ENCODE measurements around the gene PPTC7. TPM values are rescaled to one million over a fixed set of nuclear protein-coding genes. Genes with fewer than 3 reads are reported as not detected.
"Not testable (repeated sequence)": the region's sequence is repeated elsewhere in the genome, so short reads cannot be mapped to it uniquely, and the experiment has no call there.

PPTC7 gene
- total and polyA plus RNA-seq, 2 experiments from 2014 or later = 8.1 to 11.8 TPM

DNA sequence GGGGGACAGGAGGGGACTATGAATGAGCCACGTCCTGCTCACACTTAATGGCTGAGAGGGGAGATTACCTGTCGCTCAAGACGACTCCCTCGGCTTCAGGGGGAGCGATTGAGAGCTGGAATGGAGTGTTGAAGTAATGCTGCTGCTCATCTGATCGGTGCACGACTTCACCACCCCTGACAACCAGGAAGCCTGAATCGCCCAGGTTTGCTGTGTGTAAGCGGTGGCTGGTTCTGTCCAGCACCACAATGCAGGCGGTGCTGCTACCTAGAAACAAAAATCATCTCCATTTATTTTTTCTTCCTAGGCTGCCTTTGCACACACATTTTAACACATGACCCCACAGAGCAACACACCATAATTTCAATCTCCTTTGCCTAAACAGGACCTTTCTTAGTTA, 37.3 kb downstream of the PPTC7 start:
- H3K4me2 ChIP-seq = no peak overlapping the region
- no peaks in the 10 kb centered on the region for H3K9me3 ChIP-seq (ENCODE audit: low read depth)
- peaks cover 5% of the 10 kb centered on the region for H4K20me1 ChIP-seq (ENCODE audit: insufficient read depth, poor library complexity, severe bottlenecking)
- 93% methylated on average over 10 of the region's 10 CpGs for WGBS (ENCODE audit: low lambda C conversion rate, missing lambda C conversion rate)
- no peak overlapping the region for H3K27ac ChIP-seq
- no peak overlapping the region for H3K4me3 ChIP-seq
- H3K27me3 ChIP-seq = no peaks in the 10 kb centered on the region
- no peak overlapping the region for H2AFZ ChIP-seq
- no peaks in the 10 kb centered on the region for H3K9me2 ChIP-seq (replicated peaks; ENCODE audit: insufficient read depth)
- no peak for TF ChIP-seq EZH2phosphoT487 (IDR thresholded peaks at IDR 0.05; ENCODE audit: low read depth, severe bottlenecking, unreplicated experiment)
- TF ChIP-seq EZH2 (IDR thresholded peaks at IDR 0.05; ENCODE audit: borderline replicate concordance) = no peak
- TF ChIP-seq, protein P1, sequence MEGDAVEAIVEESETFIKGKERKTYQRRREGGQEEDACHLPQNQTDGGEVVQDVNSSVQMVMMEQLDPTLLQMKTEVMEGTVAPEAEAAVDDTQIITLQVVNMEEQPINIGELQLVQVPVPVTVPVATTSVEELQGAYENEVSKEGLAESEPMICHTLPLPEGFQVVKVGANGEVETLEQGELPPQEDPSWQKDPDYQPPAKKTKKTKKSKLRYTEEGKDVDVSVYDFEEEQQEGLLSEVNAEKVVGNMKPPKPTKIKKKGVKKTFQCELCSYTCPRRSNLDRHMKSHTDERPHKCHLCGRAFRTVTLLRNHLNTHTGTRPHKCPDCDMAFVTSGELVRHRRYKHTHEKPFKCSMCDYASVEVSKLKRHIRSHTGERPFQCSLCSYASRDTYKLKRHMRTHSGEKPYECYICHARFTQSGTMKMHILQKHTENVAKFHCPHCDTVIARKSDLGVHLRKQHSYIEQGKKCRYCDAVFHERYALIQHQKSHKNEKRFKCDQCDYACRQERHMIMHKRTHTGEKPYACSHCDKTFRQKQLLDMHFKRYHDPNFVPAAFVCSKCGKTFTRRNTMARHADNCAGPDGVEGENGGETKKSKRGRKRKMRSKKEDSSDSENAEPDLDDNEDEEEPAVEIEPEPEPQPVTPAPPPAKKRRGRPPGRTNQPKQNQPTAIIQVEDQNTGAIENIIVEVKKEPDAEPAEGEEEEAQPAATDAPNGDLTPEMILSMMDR (IDR thresholded peaks at IDR 0.05; ENCODE audit: poor library complexity) = no peak
- H3K4me1 ChIP-seq (ENCODE audit: insufficient read depth) = no peaks in the 10 kb centered on the region
- no peaks in the 10 kb centered on the region for H3K36me3 ChIP-seq (replicated peaks; ENCODE audit: insufficient read depth, low read depth)
- H3K79me2 ChIP-seq = peaks cover 41% of the 10 kb centered on the region
- no peak for DNase-seq (ENCODE audit: low spot score)

DNA sequence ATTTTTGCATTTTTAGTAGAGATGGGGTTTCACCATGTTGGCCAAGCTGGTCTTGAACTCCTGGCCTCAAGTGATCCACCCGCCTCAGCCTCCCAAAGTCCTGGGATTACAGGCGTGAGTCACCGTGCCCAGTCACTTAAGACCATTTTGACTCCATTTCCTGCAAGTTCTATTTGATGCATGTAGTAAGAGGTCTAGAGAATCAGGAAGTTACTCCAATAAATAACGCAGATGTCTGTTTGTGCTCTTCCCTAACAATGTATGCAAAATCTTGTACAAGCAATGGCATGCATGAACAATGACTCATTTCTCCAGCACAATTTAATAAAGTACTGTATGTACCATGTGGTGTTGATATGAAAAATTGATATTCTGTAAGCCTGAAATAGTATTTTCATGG, 37.9 kb downstream of the PPTC7 start:
- not testable (repeated sequence) for H3K27ac ChIP-seq; H3K9me3 ChIP-seq (ENCODE audit: low read depth); H3K4me1 ChIP-seq (ENCODE audit: insufficient read depth); DNase-seq (ENCODE audit: low spot score); H2AFZ ChIP-seq; H4K20me1 ChIP-seq (ENCODE audit: insufficient read depth, poor library complexity, severe bottlenecking); H3K4me3 ChIP-seq; H3K27me3 ChIP-seq; H3K9me2 ChIP-seq (replicated peaks; ENCODE audit: insufficient read depth); H3K36me3 ChIP-seq (replicated peaks; ENCODE audit: insufficient read depth, low read depth); H3K4me2 ChIP-seq
- WGBS (ENCODE audit: low lambda C conversion rate, missing lambda C conversion rate) = 98% methylated on average over 4 of the region's 4 CpGs
- peaks cover 41% of the 10 kb centered on the region for H3K79me2 ChIP-seq

DNA sequence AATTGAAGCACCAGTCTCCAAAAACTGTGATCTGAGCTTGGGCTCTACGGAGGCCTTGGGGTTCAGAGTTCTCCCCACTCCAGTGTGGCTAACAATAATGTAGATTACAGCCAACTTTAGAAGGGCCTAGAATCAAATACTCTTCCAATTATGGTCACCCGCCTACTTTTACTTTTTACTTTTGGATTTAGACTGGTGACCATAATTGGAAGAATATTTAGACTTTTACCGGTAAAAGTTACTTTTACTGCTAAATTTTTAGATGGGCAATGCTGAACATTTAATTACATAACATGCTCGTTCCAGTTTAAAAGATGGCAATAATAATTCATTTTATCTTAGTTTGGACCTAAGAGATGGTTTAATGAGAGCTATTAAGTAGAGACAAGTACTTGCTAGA, 39.2 kb downstream of the PPTC7 start:
- DNase-seq (ENCODE audit: low spot score) = no peak
- Histone ChIP-seq H2AFZ (no peak overlapping the region), H3K4me2 (no peak overlapping the region), H3K4me1 (ENCODE audit: insufficient read depth) (no peaks in the 10 kb centered on the region), H3K27ac (peak overlapping the region; percentile 47), H3K36me3 (replicated peaks; ENCODE audit: insufficient read depth, low read depth) (no peaks in the 10 kb centered on the region), H3K9me3 (ENCODE audit: low read depth) (no peaks in the 10 kb centered on the region), H3K79me2 (peaks cover 34% of the 10 kb centered on the region), H3K4me3 (no peak overlapping the region), H3K9me2 (replicated peaks; ENCODE audit: insufficient read depth) (no peaks in the 10 kb centered on the region), H3K27me3 (no peaks in the 10 kb centered on the region), H4K20me1 (ENCODE audit: insufficient read depth, poor library complexity, severe bottlenecking) (peaks cover 5% of the 10 kb centered on the region)
- 84% methylated on average over 4 of the region's 4 CpGs for WGBS (ENCODE audit: low lambda C conversion rate, missing lambda C conversion rate)
- TF ChIP-seq EZH2phosphoT487 (IDR thresholded peaks at IDR 0.05; ENCODE audit: low read depth, severe bottlenecking, unreplicated experiment) (no peak), EZH2 (IDR thresholded peaks at IDR 0.05; ENCODE audit: borderline replicate concordance) (no peak)
- TF ChIP-seq, protein P1 (IDR thresholded peaks at IDR 0.05; ENCODE audit: poor library complexity) = no peak

DNA sequence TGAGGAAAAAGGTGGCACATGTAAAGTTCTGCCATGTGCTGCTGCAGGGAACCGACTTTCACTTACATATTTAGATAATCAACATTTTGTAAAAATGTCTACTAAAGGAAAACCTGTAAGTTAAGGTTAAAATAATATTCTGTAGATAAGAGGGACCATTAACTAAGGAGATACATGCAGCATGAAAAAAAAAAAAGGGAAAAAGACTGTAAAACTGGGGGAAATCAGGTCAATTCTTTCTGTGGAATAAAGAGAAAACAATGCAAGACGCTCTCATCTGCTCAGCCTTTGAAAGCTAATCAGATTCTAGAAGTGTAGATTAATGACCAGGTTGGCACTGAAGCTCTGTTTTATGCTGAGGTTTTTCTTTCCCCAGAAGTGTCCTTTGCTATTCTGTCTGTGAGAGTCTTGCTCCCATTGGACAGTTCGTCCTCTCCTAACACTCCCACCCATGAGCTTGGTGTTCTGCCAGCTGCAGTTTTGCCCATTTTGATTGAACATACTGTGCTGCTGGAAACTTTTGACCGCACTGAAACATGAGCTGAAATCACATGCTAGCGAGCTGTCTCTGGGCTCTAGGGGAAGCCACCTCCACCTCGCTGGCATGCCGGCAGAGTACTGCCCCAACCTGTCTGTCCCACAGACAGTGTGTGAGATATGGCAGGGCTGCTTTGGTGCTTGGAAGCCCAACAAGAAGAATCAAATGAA, 39.7 kb downstream of the PPTC7 start:
- no peak overlapping the region for H2AFZ ChIP-seq
- no peak overlapping the region for H3K4me3 ChIP-seq
- H3K9me3 ChIP-seq (ENCODE audit: low read depth) = no peaks in the 10 kb centered on the region
- no peaks in the 10 kb centered on the region for H3K36me3 ChIP-seq (replicated peaks; ENCODE audit: insufficient read depth, low read depth)
- H3K4me1 ChIP-seq (ENCODE audit: insufficient read depth) = no peaks in the 10 kb centered on the region
- peaks cover 5% of the 10 kb centered on the region for H4K20me1 ChIP-seq (ENCODE audit: insufficient read depth, poor library complexity, severe bottlenecking)
- H3K27ac ChIP-seq = peak overlapping the region; percentile 47
- peak; percentile 58 for DNase-seq (ENCODE audit: low spot score)
- peaks cover 29% of the 10 kb centered on the region for H3K79me2 ChIP-seq
- H3K9me2 ChIP-seq (replicated peaks; ENCODE audit: insufficient read depth) = no peaks in the 10 kb centered on the region
- no peaks in the 10 kb centered on the region for H3K27me3 ChIP-seq
- no peak overlapping the region for H3K4me2 ChIP-seq
- TF ChIP-seq, protein P1 (IDR thresholded peaks at IDR 0.05; ENCODE audit: poor library complexity) = no peak
- TF ChIP-seq EZH2phosphoT487 (IDR thresholded peaks at IDR 0.05; ENCODE audit: low read depth, severe bottlenecking, unreplicated experiment) (no peak), EZH2 (IDR thresholded peaks at IDR 0.05; ENCODE audit: borderline replicate concordance) (no peak)
- WGBS (ENCODE audit: low lambda C conversion rate, missing lambda C conversion rate) = 73% methylated on average over 7 of the region's 7 CpGs

Data from hepatocyte (in vitro differentiated cells).